Neuronal stem cell (in vitro differentiated cells): Measurements from ENCODE around the gene ZBTB46.

Experiments
- DNase-seq: peaks from one replicate; pipeline ENCODE4 v3.0.0-alpha.2; 2013; ENCODE audit warnings: low spot score
- H2AFZ ChIP-seq: one replicate; pipeline ENCODE4 v1.6.1; 2013; ENCODE audit warnings: mild to moderate bottlenecking, low read length, inconsistent platforms
- H2AK5ac ChIP-seq: 2 replicates; pipeline ENCODE4 v1.6.1; 2013; ENCODE audit warnings: low read depth, mild to moderate bottlenecking, inconsistent platforms, low read length, moderate library complexity, mixed read lengths
- H2BK120ac ChIP-seq: 2 replicates; pipeline ENCODE4 v1.6.1; 2013; ENCODE audit warnings: low read depth, mild to moderate bottlenecking, inconsistent platforms, low read length, moderate library complexity, mixed read lengths
- H2BK12ac ChIP-seq: one replicate; pipeline ENCODE4 v1.6.1; 2013; ENCODE audit warnings: low read length, inconsistent platforms
- H2BK15ac ChIP-seq: 2 replicates; pipeline ENCODE4 v1.6.1; 2013; ENCODE audit warnings: mild to moderate bottlenecking, low read length, inconsistent platforms, mixed read lengths
- H2BK5ac ChIP-seq: one replicate; pipeline ENCODE4 v1.6.1; 2013; ENCODE audit warnings: inconsistent platforms, mild to moderate bottlenecking, low read length, moderate library complexity
- H3K14ac ChIP-seq: one replicate; pipeline ENCODE4 v1.6.1; 2013; ENCODE audit warnings: low read length, inconsistent platforms
- H3K18ac ChIP-seq: 2 replicates; pipeline ENCODE4 v1.6.1; 2013; ENCODE audit warnings: low read length, inconsistent platforms
- H3K23ac ChIP-seq: 2 replicates; pipeline ENCODE4 v1.6.1; 2013; ENCODE audit warnings: low read depth, mild to moderate bottlenecking, mixed read lengths, low read length, inconsistent platforms; ENCODE audit not compliant: poor library complexity
- H3K27ac ChIP-seq: replicated peaks from 3 replicates; pipeline ENCODE4 v1.5.1; 2013; ENCODE audit warnings: low read length, inconsistent platforms
- H3K27me3 ChIP-seq, 3 experiments: 2 replicates each; pipeline ENCODE4 v1.6.1; 2013; ENCODE audit warnings: low read length in 3 of 3, mild to moderate bottlenecking in 2 of 3, inconsistent platforms in 1 of 3, low read depth in 1 of 3, mixed read lengths in 1 of 3, moderate library complexity in 1 of 3; ENCODE audit not compliant: control insufficient read depth in 3 of 3, insufficient read depth in 3 of 3
- H3K36me3 ChIP-seq, 2 donors: replicated peaks in 1 of 2; 2 replicates each; pipeline ENCODE4 v1.6.1; 2013; ENCODE audit warnings: low read length in 2 of 2; ENCODE audit not compliant: control insufficient read depth in 2 of 2, insufficient read depth in 2 of 2
- H3K4ac ChIP-seq: 2 replicates; pipeline ENCODE4 v1.6.1; 2013; ENCODE audit warnings: inconsistent platforms, mild to moderate bottlenecking, low read length, moderate library complexity
- H3K4me1 ChIP-seq, 2 donors: 1 replicate in 1 of 2; 2 replicates in 1 of 2; pipeline ENCODE4 v1.6.1; 2013; ENCODE audit warnings: low read length in 2 of 2, low read depth in 1 of 2; ENCODE audit not compliant: control insufficient read depth in 2 of 2, insufficient read depth in 1 of 2
- H3K4me2 ChIP-seq: one replicate; pipeline ENCODE4 v1.6.1; 2013; ENCODE audit warnings: mild to moderate bottlenecking, low read length, inconsistent platforms; ENCODE audit not compliant: insufficient read depth, poor library complexity, severe bottlenecking
- H3K4me3 ChIP-seq, 2 donors: 2 replicates each; pipeline ENCODE4 v1.5.1; 2013; ENCODE audit warnings: low read length in 2 of 2, mild to moderate bottlenecking in 2 of 2, inconsistent platforms in 1 of 2, moderate library complexity in 1 of 2
- H3K79me1 ChIP-seq: one replicate; pipeline ENCODE4 v1.6.1; 2013; ENCODE audit warnings: low read depth, mild to moderate bottlenecking, inconsistent platforms, low read length, moderate library complexity
- H3K9ac ChIP-seq: one replicate; pipeline ENCODE4 v1.6.1; 2013; ENCODE audit warnings: mild to moderate bottlenecking, low read depth, low read length, inconsistent platforms; ENCODE audit not compliant: poor library complexity
- H3K9me3 ChIP-seq, 2 donors: replicated peaks in 1 of 2; 2 replicates each; pipeline versions ENCODE3 to v1.6.1; 2013; ENCODE audit warnings: low read length in 2 of 2, mild to moderate bottlenecking in 2 of 2, inconsistent platforms in 1 of 2, low read depth in 1 of 2, mixed read lengths in 1 of 2, moderate library complexity in 1 of 2; ENCODE audit not compliant: control insufficient read depth in 2 of 2, insufficient read depth in 1 of 2
- H4K8ac ChIP-seq: one replicate; pipeline ENCODE4 v1.6.1; 2013; ENCODE audit warnings: low read depth, mild to moderate bottlenecking, inconsistent platforms, low read length, moderate library complexity
- H4K91ac ChIP-seq: one replicate; pipeline ENCODE4 v1.6.1; 2013; ENCODE audit warnings: low read length, low read depth, mild to moderate bottlenecking, inconsistent platforms; ENCODE audit not compliant: poor library complexity
- WGBS, 2 donors: extraction: QIAGEN DNeasy Blood & Tissue Kit; methylation state at CpG; one replicate each; pipeline ENCODE4 v1.1.7; 2013; ENCODE audit warnings: missing lambda C conversion rate in 2 of 2, mixed read lengths in 1 of 2; ENCODE audit not compliant: insufficient read length in 2 of 2, insufficient replicate concordance in 1 of 2; ENCODE audit errors: extremely low coverage in 2 of 2; 5-methylcytosine and 5-hydroxymethylcytosine counted together

Gene ZBTB46

DNA sequence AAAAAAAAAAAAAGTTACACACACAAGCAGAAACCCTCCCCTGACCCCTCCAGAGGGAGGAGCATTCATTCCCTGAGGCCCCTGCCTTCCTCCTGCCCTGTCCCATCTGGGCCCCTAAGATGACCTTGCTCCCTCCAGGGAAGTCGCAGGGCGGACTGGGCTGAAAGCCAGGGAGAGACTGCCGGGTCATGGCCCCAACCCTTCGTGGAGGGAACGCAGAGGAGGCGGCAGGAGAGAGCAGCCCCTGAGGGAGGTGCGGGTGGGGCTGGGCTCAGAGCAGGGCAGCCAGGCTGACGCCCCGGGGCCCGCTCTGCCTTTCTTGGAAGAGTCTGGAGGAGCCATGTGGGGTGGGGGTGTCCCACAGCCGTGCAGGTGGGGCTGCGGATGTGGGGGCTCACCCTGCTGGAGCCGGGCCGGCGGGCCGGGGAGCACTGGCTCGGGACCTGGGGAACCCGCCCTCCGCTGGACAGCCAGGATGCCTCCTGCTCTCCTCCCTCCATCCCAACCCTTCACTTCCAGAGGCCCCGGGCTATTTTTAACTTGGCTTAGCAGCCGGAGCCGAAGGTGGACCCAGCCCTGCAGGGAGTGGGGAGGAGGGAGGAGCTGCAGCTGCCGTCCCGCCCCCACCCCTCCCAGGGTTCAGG lies 15.2 kb upstream of the ZBTB46 start:
- Histone ChIP-seq H3K36me3 (no peaks in the 10 kb centered on the region), H4K8ac (peak overlapping the region; percentile 59), H3K4me1 (peaks cover 22 to 25% of the 10 kb centered on the region in 2 donors), H2BK120ac (no peak overlapping the region), H3K79me1 (peaks cover 2% of the 10 kb centered on the region), H3K27me3 (no peaks in the 10 kb centered on the region), H2AK5ac (peak overlapping the region; percentile 96), H3K4me2 (peak overlapping the region; percentile 61), H2BK5ac (peak overlapping the region; percentile 94), H2BK15ac (peak overlapping the region; percentile 99), H2AFZ (peak overlapping the region; percentile 94), H3K14ac (no peak overlapping the region), H3K9ac (peak overlapping the region; percentile 76), H3K18ac (peak overlapping the region; percentile 99), H3K27ac (peak overlapping the region; percentile 91), H3K23ac (peak overlapping the region; percentile 93), H3K4me3 (peak overlapping the region; percentile 29 to 55), H3K9me3 (peaks cover 0 to 3% of the 10 kb centered on the region in 2 donors), H3K4ac (peak overlapping the region; percentile 61), H2BK12ac (peak overlapping the region; percentile 89), H4K91ac (peak overlapping the region; percentile 83)
- no peak for DNase-seq
- no CpG with 5 or more reads among the region's 24 CpGs for WGBS, 2 donors

- no peak for DNase-seq
- H3K9ac ChIP-seq: no peak overlapping the region
- H2BK5ac ChIP-seq: no peak overlapping the region
- no peak overlapping the region for H3K4me3 ChIP-seq
- peak overlapping the region; percentile 98 for H2AK5ac ChIP-seq
- H3K4me2 ChIP-seq: no peak overlapping the region
- no peaks in the 10 kb centered on the region for H3K9me3 ChIP-seq
- no CpG with 5 or more reads among the region's 9 CpGs for WGBS, 2 donors
- no peak overlapping the region for H2BK15ac ChIP-seq
- H2AFZ ChIP-seq: no peak overlapping the region
- no peak overlapping the region for H3K27ac ChIP-seq
- H4K91ac ChIP-seq: no peak overlapping the region
- no peak overlapping the region for H2BK12ac ChIP-seq
- H3K4me1 ChIP-seq: peaks cover 22 to 25% of the 10 kb centered on the region in 2 donors
- no peak overlapping the region for H3K23ac ChIP-seq
- no peaks in the 10 kb centered on the region for H3K27me3 ChIP-seq
- H3K36me3 ChIP-seq: no peaks in the 10 kb centered on the region
- no peak overlapping the region for H3K18ac ChIP-seq
- H3K14ac ChIP-seq: no peak overlapping the region
- no peak overlapping the region for H4K8ac ChIP-seq
- peaks cover 2% of the 10 kb centered on the region for H3K79me1 ChIP-seq
- no peak overlapping the region for H3K4ac ChIP-seq
- peak overlapping the region; percentile 6 for H2BK120ac ChIP-seq
Measured at GRCh38 chr20:63844511-63844991, 13.5 kb upstream of the ZBTB46 start.

- peaks cover 2% of the 10 kb centered on the region for H3K79me1 ChIP-seq
- H2BK15ac ChIP-seq: peak overlapping the region; percentile 87
- H2BK5ac ChIP-seq: peak overlapping the region; percentile 5
- H3K27me3 ChIP-seq: no peaks in the 10 kb centered on the region
- H2AK5ac ChIP-seq: peak overlapping the region; percentile 98
- no peak overlapping the region for H3K4ac ChIP-seq
- H3K9ac ChIP-seq: peak overlapping the region; percentile 55
- H3K27ac ChIP-seq: no peak overlapping the region
- H3K4me1 ChIP-seq: peaks cover 22 to 25% of the 10 kb centered on the region in 2 donors
- H3K18ac ChIP-seq: peak overlapping the region; percentile 5
- peak overlapping the region; percentile 39 for H3K23ac ChIP-seq
- H3K14ac ChIP-seq: peak overlapping the region; percentile 21
- H2AFZ ChIP-seq: no peak overlapping the region
- no peak overlapping the region for H3K4me2 ChIP-seq
- peak overlapping the region; percentile 6 for H2BK120ac ChIP-seq
- no peaks in the 10 kb centered on the region for H3K36me3 ChIP-seq
- no peak overlapping the region for H3K4me3 ChIP-seq
- no peak for DNase-seq
- no CpG with 5 or more reads among the region's 16 CpGs for WGBS, 2 donors
- no peak overlapping the region for H4K91ac ChIP-seq
- H2BK12ac ChIP-seq: peak overlapping the region; percentile 68
- no peaks in the 10 kb centered on the region for H3K9me3 ChIP-seq
- no peak overlapping the region for H4K8ac ChIP-seq
Measured at GRCh38 chr20:63843778-63844177, 12.7 kb upstream of the ZBTB46 start.

- no CpG with 5 or more reads among the region's 12 CpGs for WGBS, 2 donors
- H4K8ac ChIP-seq: no peak overlapping the region
Measured at GRCh38 chr20:63843222-63843621, 12.2 kb upstream of the ZBTB46 start.

More at GRCh38 chr20:63843222-63843621, 12.2 kb upstream of the ZBTB46 start:
- Histone ChIP-seq H3K36me3 (no peaks in the 10 kb centered on the region), H3K9me3 (no peaks in the 10 kb centered on the region), H3K79me1 (peaks cover 2% of the 10 kb centered on the region), H2AK5ac (peak overlapping the region; percentile 98), H3K4me1 (peaks cover 18 to 22% of the 10 kb centered on the region in 2 donors), H3K18ac (peak overlapping the region; percentile 81), H2BK5ac (peak overlapping the region; percentile 5), H3K14ac (peak overlapping the region; percentile 28), H2BK12ac (no peak overlapping the region), H3K4me2 (no peak overlapping the region), H3K4ac (no peak overlapping the region), H2BK15ac (peak overlapping the region; percentile 87), H4K91ac (no peak overlapping the region), H3K27ac (no peak overlapping the region), H3K9ac (no peak overlapping the region), H3K23ac (peak overlapping the region; percentile 39), H3K27me3 (no peaks in the 10 kb centered on the region), H2AFZ (no peak overlapping the region), H3K4me3 (peak overlapping the region in 1 of 2 donors; percentile 50), H2BK120ac (peak overlapping the region; percentile 6)
- no peak for DNase-seq
